NCI-H2171 treated with DMSO at 0.1 percent for 48 hours (cell line): ENCODE data around the gene PAQR4.

Experiments used
- DNase-seq: peaks from one replicate; lab custom pipeline; 2025; lab: John Stamatoyannopoulos, UW

Gene PAQR4

GRCh38 chr16:2981177-2981898 is 12.2 kb downstream of the PAQR4 start:
- DNase-seq, result no peak

GRCh38 chr16:2981899-2982250 is 12.7 kb downstream of the PAQR4 start:
- DNase-seq, result no peak

GRCh38 chr16:2982402-2982801 is 13.3 kb downstream of the PAQR4 start:
- DNase-seq, result no peak

- DNase-seq, result peak; percentile 67
These were observed 14.6 kb downstream of the PAQR4 start for GRCh38 chr16:2983706-2984136.

GRCh38 chr16:2985462-2985861 is 16.3 kb downstream of the PAQR4 start:
- DNase-seq, result no peak

GRCh38 chr16:2985893-2986355 is 16.8 kb downstream of the PAQR4 start:
- peak; percentile 89 for DNase-seq

GRCh38 chr16:2986623-2987188 is 17.6 kb downstream of the PAQR4 start:
- no peak for DNase-seq

- DNase-seq, result no peak
These were observed 18.1 kb downstream of the PAQR4 start for GRCh38 chr16:2987286-2987685.

- DNase-seq, result peak; percentile 91
These were observed 18.7 kb downstream of the PAQR4 start for GRCh38 chr16:2987833-2988232.

GRCh38 chr16:2988590-2989099 is 19.5 kb downstream of the PAQR4 start:
- peak; percentile 29 for DNase-seq

GRCh38 chr16:2990891-2991290 is 21.7 kb downstream of the PAQR4 start:
- DNase-seq, result no peak

GRCh38 chr16:2991566-2992261 is 22.6 kb downstream of the PAQR4 start:
- DNase-seq, result no peak

- DNase-seq, result no peak
These were observed 23.4 kb downstream of the PAQR4 start for GRCh38 chr16:2992383-2993081.

GRCh38 chr16:2996298-2996697 is 27.1 kb downstream of the PAQR4 start:
- DNase-seq, result no peak

- DNase-seq, result no peak
These were observed 30.8 kb downstream of the PAQR4 start for GRCh38 chr16:2999929-3000328.

GRCh38 chr16:3000540-3000939 is 31.4 kb downstream of the PAQR4 start:
- DNase-seq, result no peak

GRCh38 chr16:3001316-3001715 is 32.2 kb downstream of the PAQR4 start:
- DNase-seq, result no peak

GRCh38 chr16:3003582-3004270 is 34.6 kb downstream of the PAQR4 start:
- DNase-seq, result peak; percentile 98

- DNase-seq, result peak; percentile 19
These were observed 35.2 kb downstream of the PAQR4 start for GRCh38 chr16:3004319-3004718.

- peak; percentile 29 for DNase-seq
These were observed 35.7 kb downstream of the PAQR4 start for GRCh38 chr16:3004781-3005284.
